ENCODE measurements around the gene KIFC1.

DNA sequence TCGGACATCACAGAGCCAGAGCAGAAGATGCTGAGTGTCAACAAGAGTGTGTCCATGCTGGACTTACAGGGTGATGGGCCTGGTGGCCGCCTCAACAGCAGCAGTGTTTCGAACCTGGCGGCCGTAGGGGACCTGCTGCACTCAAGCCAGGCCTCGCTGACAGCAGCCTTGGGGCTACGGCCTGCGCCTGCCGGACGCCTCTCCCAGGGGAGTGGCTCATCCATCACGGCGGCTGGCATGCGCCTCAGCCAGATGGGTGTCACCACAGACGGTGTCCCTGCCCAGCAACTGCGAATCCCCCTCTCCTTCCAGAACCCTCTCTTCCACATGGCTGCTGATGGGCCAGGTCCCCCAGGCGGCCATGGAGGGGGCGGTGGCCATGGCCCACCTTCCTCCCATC is 51.4 kb downstream of the KIFC1 start:
- TF ChIP-seq GATA2 (IDR thresholded peaks at IDR 0.05; ENCODE audit: low read depth, low read length) (no peak), GATA3 (IDR thresholded peaks at IDR 0.05; ENCODE audit: low read depth, low read length) (no peak)

All from SH-SY5Y (cell line).